ENCODE results near the gene NFIC. TPM values are rescaled to one million over a fixed set of nuclear protein-coding genes. Genes with fewer than 3 reads are reported as not detected.
A peak's percentile ranks its signal among the peaks of the same experiment; 100 is the strongest.

Gene NFIC
- total RNA-seq, 1 donor from 2014 or later: 38.3 TPM

GRCh38 chr19:3497757-3498520, 131.6 kb downstream of the NFIC start:
- DNase-seq (ENCODE audit: low read depth) (no peak), FAIRE-seq (no peak)
- Mint-ChIP-seq H3K9me3 (ENCODE audit: unreplicated experiment) (peaks cover 2% of the 10 kb centered on the region), H3K4me3 (ENCODE audit: unreplicated experiment) (peak overlapping the region; percentile 55), H3K27me3 (ENCODE audit: low read depth, unreplicated experiment) (no peaks in the 10 kb centered on the region), H3K4me1 (ENCODE audit: low read depth, unreplicated experiment) (peaks cover 12% of the 10 kb centered on the region), H3K27ac (ENCODE audit: unreplicated experiment) (peak overlapping the region; percentile 51), H3K36me3 (ENCODE audit: low read depth, unreplicated experiment) (peaks cover 8% of the 10 kb centered on the region)
- Histone ChIP-seq H3K36me3 (ENCODE audit: insufficient read depth, low read length) (peaks cover 6% of the 10 kb centered on the region), H3K9me3 (ENCODE audit: insufficient read depth, low read depth, low read length) (no peaks in the 10 kb centered on the region), H3K9ac (ENCODE audit: low read length) (no peak overlapping the region), H3K27me3 (ENCODE audit: insufficient read depth, low read length) (no peaks in the 10 kb centered on the region), H3K4me2 (ENCODE audit: low read length) (no peak overlapping the region), H3K4me1 (ENCODE audit: insufficient read depth, low read length) (peaks cover 5% of the 10 kb centered on the region), H3K79me2 (ENCODE audit: insufficient read depth, low read length) (peaks cover 38% of the 10 kb centered on the region), H2AFZ (ENCODE audit: low read depth, low read length) (no peak overlapping the region), H3K4me3 (ENCODE audit: insufficient read depth, low read depth, low read length) (no peak overlapping the region), H3K27ac (ENCODE audit: low read depth, low read length) (no peak overlapping the region), H4K20me1 (ENCODE audit: insufficient read depth, low read length) (peaks cover 3% of the 10 kb centered on the region)
- no peak for TF ChIP-seq CTCF (IDR thresholded peaks at IDR 0.05; ENCODE audit: insufficient read depth, low read depth, low read length)
- no peak for TF ChIP-seq EZH2 (IDR thresholded peaks at IDR 0.05; ENCODE audit: insufficient read depth, low read length)

- H3K4me1 Mint-ChIP-seq (ENCODE audit: low read depth, unreplicated experiment): peaks cover 12% of the 10 kb centered on the region
- H3K27ac Mint-ChIP-seq (ENCODE audit: unreplicated experiment): peak overlapping the region; percentile 87
- H3K9me3 Mint-ChIP-seq (ENCODE audit: unreplicated experiment): peaks cover 2% of the 10 kb centered on the region
- H3K4me3 ChIP-seq (ENCODE audit: insufficient read depth, low read depth, low read length): peak overlapping the region; percentile 94
- H2AFZ ChIP-seq (ENCODE audit: low read depth, low read length): peak overlapping the region; percentile 100
- no peaks in the 10 kb centered on the region for H3K36me3 ChIP-seq (ENCODE audit: insufficient read depth, low read length)
- peak overlapping the region; percentile 98 for H3K9ac ChIP-seq (ENCODE audit: low read length)
- H3K4me3 Mint-ChIP-seq (ENCODE audit: unreplicated experiment): peak overlapping the region; percentile 94
- no peaks in the 10 kb centered on the region for H3K27me3 ChIP-seq (ENCODE audit: insufficient read depth, low read length)
- H3K9me3 ChIP-seq (ENCODE audit: insufficient read depth, low read depth, low read length): no peaks in the 10 kb centered on the region
- peaks cover 5% of the 10 kb centered on the region for H3K4me1 ChIP-seq (ENCODE audit: insufficient read depth, low read length)
- H3K79me2 ChIP-seq (ENCODE audit: insufficient read depth, low read length): peaks cover 38% of the 10 kb centered on the region
- no peak for TF ChIP-seq CTCF (IDR thresholded peaks at IDR 0.05; ENCODE audit: insufficient read depth, low read depth, low read length)
- TF ChIP-seq EZH2 (IDR thresholded peaks at IDR 0.05; ENCODE audit: insufficient read depth, low read length): no peak
- peaks cover 3% of the 10 kb centered on the region for H4K20me1 ChIP-seq (ENCODE audit: insufficient read depth, low read length)
- peak overlapping the region; percentile 98 for H3K27ac ChIP-seq (ENCODE audit: low read depth, low read length)
- DNase-seq (ENCODE audit: low read depth) (no peak), FAIRE-seq (no peak)
- peak overlapping the region; percentile 97 for H3K4me2 ChIP-seq (ENCODE audit: low read length)
- no peaks in the 10 kb centered on the region for H3K27me3 Mint-ChIP-seq (ENCODE audit: low read depth, unreplicated experiment)
- peaks cover 4% of the 10 kb centered on the region for H3K36me3 Mint-ChIP-seq (ENCODE audit: low read depth, unreplicated experiment)
Measured at GRCh38 chr19:3499738-3500428, 133.5 kb downstream of the NFIC start.

All from astrocyte (in vitro differentiated cells and primary cell).